H1 (cell line): Measurements from ENCODE around the gene KLF9. TPM values are rescaled to one million over a fixed set of nuclear protein-coding genes. Genes with fewer than 3 reads are reported as not detected.

ENCODE experiments used
- CTCF ChIA-PET: fragments of 300-600 bp; sonication (Branson Sonifier 250); formaldehyde crosslinking; loops from one replicate; lab custom pipeline; 2021; ENCODE audit not compliant: partially characterized antibody; lab: Charles Lee
- POLR2A ChIA-PET: fragments of 300-600 bp; sonication (Branson Sonifier 250); formaldehyde crosslinking; loops from one replicate; lab custom pipeline; 2021; ENCODE audit warnings: inconsistent platforms; ENCODE audit not compliant: partially characterized antibody; lab: Charles Lee
- DNase-seq, 2 experiments: peaks; one replicate each; pipeline versions ENCODE4 v3.0.0 to v3.0.0-alpha.2; 2010 to 2022; ENCODE audit warnings: low spot score in 2 of 2, low read depth in 1 of 2, mixed read lengths in 1 of 2
- FAIRE-seq: peaks from 2 replicates; lab custom pipeline; 2011; peaks lifted over from hg19 to GRCh38; lab: Jason Lieb, UNC
- H2AFZ ChIP-seq: 2 replicates; pipeline ENCODE4 v1.8.1; 2012; ENCODE audit warnings: low read length, inconsistent platforms
- H2AK5ac ChIP-seq: 2 replicates; pipeline ENCODE4 v1.6.1; 2013; ENCODE audit warnings: low read depth, low read length
- H2BK120ac ChIP-seq: replicated peaks from 2 replicates; pipeline ENCODE3; 2013; ENCODE audit warnings: low read depth, low read length, inconsistent platforms
- H2BK12ac ChIP-seq: 2 replicates; pipeline ENCODE4 v1.6.1; 2013; ENCODE audit warnings: low read depth, low read length
- H2BK15ac ChIP-seq: 2 replicates; pipeline ENCODE4 v1.6.1; 2013; ENCODE audit warnings: low read length
- H2BK20ac ChIP-seq: 2 replicates; pipeline ENCODE4 v1.6.1; 2013; ENCODE audit warnings: low read length
- H2BK5ac ChIP-seq: 2 replicates; pipeline ENCODE4 v1.6.1; 2013; ENCODE audit warnings: low read depth, low read length
- H3K14ac ChIP-seq: 2 replicates; pipeline ENCODE4 v1.6.1; 2013; ENCODE audit warnings: inconsistent platforms; ENCODE audit not compliant: insufficient read length
- H3K18ac ChIP-seq: 2 replicates; pipeline ENCODE4 v1.6.1; 2013; ENCODE audit warnings: low read length; ENCODE audit errors: extremely low read depth
- H3K23ac ChIP-seq: 2 replicates; pipeline ENCODE4 v1.6.1; 2013; ENCODE audit warnings: inconsistent platforms; ENCODE audit not compliant: insufficient read length
- H3K23me2 ChIP-seq: 2 replicates; pipeline ENCODE4 v1.6.1; 2013; ENCODE audit warnings: low read depth, low read length
- H3K27ac ChIP-seq: 2 replicates; pipeline ENCODE4 v1.6.1; 2011; ENCODE audit warnings: low read depth, low read length, inconsistent platforms
- H3K27me3 ChIP-seq, 4 experiments: replicated peaks in 1 of 4; 1 replicate in 1 of 4; 2 replicates in 3 of 4; pipeline versions ENCODE4 v1.6.1 to v1.8.1; 2011 to 2013; ENCODE audit warnings: low read length in 3 of 4, mild to moderate bottlenecking in 3 of 4, inconsistent platforms in 2 of 4, mixed read lengths in 2 of 4, moderate library complexity in 1 of 4; ENCODE audit not compliant: control insufficient read depth in 3 of 4, insufficient read depth in 3 of 4; ENCODE audit errors: extremely low read depth in 1 of 4
- H3K36me3 ChIP-seq, 4 experiments: 2 replicates each; pipeline versions ENCODE4 v1.6.1 to v1.8.1; 2011 to 2013; ENCODE audit warnings: mild to moderate bottlenecking in 4 of 4, low read length in 3 of 4, moderate library complexity in 2 of 4, control low read depth in 1 of 4, inconsistent platforms in 1 of 4; ENCODE audit not compliant: insufficient read depth in 4 of 4, control insufficient read depth in 2 of 4
- H3K4ac ChIP-seq: replicated peaks from 2 replicates; pipeline ENCODE3; 2013; ENCODE audit warnings: low read length, low read depth, mixed read lengths, inconsistent platforms; ENCODE audit not compliant: insufficient read length
- H3K4me1 ChIP-seq, 4 experiments: replicated peaks in 1 of 4; 1 replicate in 1 of 4; 2 replicates in 3 of 4; pipeline versions ENCODE4 v1.6.1 to v1.8.1; 2011 to 2013; ENCODE audit warnings: low read length in 3 of 4, inconsistent platforms in 2 of 4, mixed read lengths in 1 of 4; ENCODE audit not compliant: insufficient read depth in 4 of 4, control insufficient read depth in 3 of 4
- H3K4me2 ChIP-seq, 2 experiments: 2 replicates each; pipeline versions ENCODE4 v1.6.1 to v1.8.1; 2011 to 2013; ENCODE audit warnings: low read depth in 2 of 2, low read length in 2 of 2, control low read depth in 1 of 2, inconsistent platforms in 1 of 2, mild to moderate bottlenecking in 1 of 2; ENCODE audit not compliant: insufficient read depth in 1 of 2
- H3K4me3 ChIP-seq, 4 experiments: fragments of 200-600, 300-600 bp in 1 of 4; sonication (generic), shearing (Covaris generic), sonication (Bioruptor Twin) in 1 of 4; 2 replicates each; pipeline versions ENCODE4 v1.5.1 to v1.8.1; 2011 to 2016; ENCODE audit warnings: low read length in 4 of 4, low read depth in 3 of 4, control low read depth in 2 of 4, inconsistent platforms in 2 of 4, mild to moderate bottlenecking in 2 of 4, mixed read lengths in 1 of 4, moderate library complexity in 1 of 4; ENCODE audit not compliant: insufficient read depth in 2 of 4; ENCODE audit errors: extremely low read depth in 1 of 4
- H3K56ac ChIP-seq: replicated peaks from 2 replicates; pipeline ENCODE3; 2013; ENCODE audit warnings: low read depth, mild to moderate bottlenecking, mixed read lengths, low read length, inconsistent platforms; ENCODE audit not compliant: insufficient read length
- H3K79me1 ChIP-seq: 2 replicates; pipeline ENCODE4 v1.6.1; 2013; ENCODE audit warnings: low read depth, low read length, control low read depth
- H3K79me2 ChIP-seq, 2 experiments: 2 replicates each; pipeline versions ENCODE4 v1.6.1 to v1.8.1; 2012 to 2013; ENCODE audit warnings: low read length in 2 of 2, mild to moderate bottlenecking in 2 of 2, inconsistent platforms in 1 of 2; ENCODE audit not compliant: insufficient read depth in 2 of 2, control insufficient read depth in 1 of 2
- H3K9ac ChIP-seq, 4 experiments: replicated peaks in 1 of 4; 1 replicate in 1 of 4; 2 replicates in 3 of 4; pipeline versions ENCODE4 v1.6.1 to v1.8.1; 2011 to 2013; ENCODE audit warnings: low read depth in 3 of 4, low read length in 3 of 4, control low read depth in 2 of 4, mild to moderate bottlenecking in 2 of 4, moderate library complexity in 2 of 4, inconsistent platforms in 1 of 4; ENCODE audit errors: extremely low read depth in 1 of 4
- H3K9me3 ChIP-seq, 2 experiments: 2 replicates each; pipeline versions ENCODE4 v1.6.1 to v1.8.1; 2012 to 2013; ENCODE audit warnings: mild to moderate bottlenecking in 2 of 2, moderate library complexity in 2 of 2, control low read depth in 1 of 2, inconsistent platforms in 1 of 2, low read depth in 1 of 2, low read length in 1 of 2, mixed read lengths in 1 of 2; ENCODE audit not compliant: insufficient read depth in 2 of 2
- H4K20me1 ChIP-seq, 2 experiments: replicated peaks in 1 of 2; 2 replicates each; pipeline versions ENCODE3 to v1.8.1; 2011 to 2013; ENCODE audit warnings: inconsistent platforms in 2 of 2, low read length in 2 of 2, mild to moderate bottlenecking in 1 of 2; ENCODE audit not compliant: insufficient read depth in 2 of 2, control insufficient read depth in 1 of 2
- H4K5ac ChIP-seq: 2 replicates; pipeline ENCODE4 v1.6.1; 2013; ENCODE audit warnings: low read length, low read depth, mixed read lengths, inconsistent platforms; ENCODE audit not compliant: insufficient read length
- H4K8ac ChIP-seq: 2 replicates; pipeline ENCODE4 v1.8.0; 2013; ENCODE audit warnings: mild to moderate bottlenecking, moderate library complexity, low read length, inconsistent platforms; ENCODE audit not compliant: insufficient read depth; ENCODE audit errors: extremely low read depth
- H4K91ac ChIP-seq: replicated peaks from 2 replicates; pipeline ENCODE3; 2013; ENCODE audit warnings: low read length, mixed read lengths, inconsistent platforms; ENCODE audit not compliant: insufficient read length
- KDM1A ChIP-seq: fragments of 200-600, 300-600 bp; sonication (generic); IDR thresholded peaks from 2 replicates; pipeline ENCODE4 v1.7.1; 2016; ENCODE audit warnings: mild to moderate bottlenecking, low read length, borderline replicate concordance
- SIX5 ChIP-seq: IDR thresholded peaks from 2 replicates; pipeline ENCODE4 v1.6.1; 2011; ENCODE audit warnings: mild to moderate bottlenecking, low read depth, low read length
- WGBS, 2 experiments: shearing (Covaris generic) in 1 of 2; methylation state at CpG; one replicate each; pipeline versions ENCODE4 v1.1.6 to v1.1.7; 2013 to 2015; ENCODE audit warnings: low lambda C conversion rate in 2 of 2, mixed read lengths in 2 of 2, inconsistent platforms in 1 of 2, low coverage in 1 of 2, missing lambda C conversion rate in 1 of 2; ENCODE audit not compliant: insufficient replicate concordance in 2 of 2, insufficient coverage in 1 of 2, insufficient read length in 1 of 2; ENCODE audit errors: extremely low coverage in 1 of 2, missing lambda C conversion rate in 1 of 2; 5-methylcytosine and 5-hydroxymethylcytosine counted together
- polyA plus RNA-seq, 7 experiments: library from polyadenylated mRNA; depleted of rRNA in 3 of 7; stranded (reverse) in 5 of 7; unstranded in 2 of 7; fragments of >200 nt in 5 of 7; fragments of 200-250 nt in 2 of 7; gene quantifications; 1 replicate in 5 of 7; 2 replicates in 1 of 7; 4 replicates in 1 of 7; pipeline versions ENCODE4 v1.2.1 to v1.2.3, GENCODE V29; 2011 to 2013; ENCODE audit warnings: missing spikeins in 2 of 7, mixed read lengths in 2 of 7
- total RNA-seq: library from RNA; stranded (reverse); fragmentation: NEBNext Ultra II Directional; extraction: Animal tissue kit (Norgen Biotek cat#: 25700); gene quantifications from 2 replicates; pipeline ENCODE4 v1.2.1, GENCODE V29; 2021

Gene KLF9
- total and polyA plus RNA-seq, 2 of the 8 experiments (the other 6 are each of a cell fraction or from before 2014, with no cell fraction given) = 0.47 to 0.82 TPM

- Histone ChIP-seq H4K91ac (no peak overlapping the region), H4K20me1 (no peaks in the 10 kb centered on the region), H2BK20ac (no peak overlapping the region), H3K4me3 (no peak overlapping the region), H4K5ac (no peak overlapping the region), H3K27me3 (peaks cover 0 to 1% (median 0%) of the 10 kb centered on the region in 4 experiments; a peak in 1 of 7 replicates), H3K79me2 (no peaks in the 10 kb centered on the region), H3K14ac (no peak overlapping the region), H2BK5ac (no peak overlapping the region), H2BK12ac (no peak overlapping the region), H3K4me1 (no peaks in the 10 kb centered on the region), H2BK120ac (no peak overlapping the region), H4K8ac (no peak overlapping the region), H3K36me3 (no peaks in the 10 kb centered on the region), H3K56ac (no peak overlapping the region), H3K23ac (no peak overlapping the region), H2AK5ac (no peak overlapping the region), H3K9ac (no peak overlapping the region), H3K27ac (no peak overlapping the region), H3K18ac (no peak overlapping the region), H3K9me3 (no peaks in the 10 kb centered on the region), H3K23me2 (no peaks in the 10 kb centered on the region), H2BK15ac (no peak overlapping the region), H3K4me2 (no peak overlapping the region), H3K4ac (no peak overlapping the region), H2AFZ (no peak overlapping the region), H3K79me1 (no peaks in the 10 kb centered on the region)
- no peak for FAIRE-seq
- CTCF ChIA-PET = interaction anchor here (0.6 to 1.1 kb wide), 3 partner anchors 39 to 235 kb away, joined by 3 read pairs; no protein-coding TSS in a partner anchor
- POLR2A ChIA-PET = no interaction called here
- WGBS, 2 experiments = 86% methylated on average over 6 of the region's 6 CpGs; no CpG with 5 or more reads in 1 of the 2 experiments
- TF ChIP-seq SIX5 = no peak
- TF ChIP-seq KDM1A = no peak
- no peak for DNase-seq
These were observed 47.0 kb downstream of the KLF9 start for GRCh38 chr9:70367305-70367930.
